Calu3 (cell line): Measurements from ENCODE around the gene VPS39. TPM values are rescaled to one million over a fixed set of nuclear protein-coding genes. Genes with fewer than 3 reads are reported as not detected.

Experiments used
- BruUV-seq: library from RNA; stranded (reverse); fragments of 400-500 nt; replicated peaks from 2 replicates; lab custom pipeline; 2021; lab: Mats Ljungman, UMichigan
- CTCF ChIA-PET: fragments of 300-600 bp; sonication (Branson Sonifier 250); formaldehyde crosslinking; loops from one replicate; lab custom pipeline; 2022; ENCODE audit warnings: antibody characterized with exemption; lab: Charles Lee
- DNase-seq: peaks from one replicate; pipeline ENCODE4 v3.0.0; 2022
- H3K27ac Mint-ChIP-seq: one replicate; pipeline ENCODE4 v1.8.0; 2022; ENCODE audit warnings: mixed read lengths; ENCODE audit not compliant: unreplicated experiment
- H3K27me3 Mint-ChIP-seq: one replicate; pipeline ENCODE4 v1.8.0; 2022; ENCODE audit warnings: mixed read lengths; ENCODE audit not compliant: unreplicated experiment
- H3K36me3 Mint-ChIP-seq: one replicate; pipeline ENCODE4 v1.8.0; 2022; ENCODE audit warnings: mild to moderate bottlenecking, moderate library complexity, mixed read lengths; ENCODE audit not compliant: insufficient read depth, unreplicated experiment
- H3K4me1 Mint-ChIP-seq: one replicate; pipeline ENCODE4 v1.8.0; 2022; ENCODE audit warnings: mild to moderate bottlenecking, low read depth, mixed read lengths; ENCODE audit not compliant: unreplicated experiment
- H3K4me3 Mint-ChIP-seq: one replicate; pipeline ENCODE4 v1.8.0; 2022; ENCODE audit warnings: mild to moderate bottlenecking, low read depth, moderate library complexity, mixed read lengths; ENCODE audit not compliant: unreplicated experiment
- H3K9me3 Mint-ChIP-seq: one replicate; pipeline ENCODE4 v1.8.0; 2022; ENCODE audit warnings: low read depth, mixed read lengths; ENCODE audit not compliant: unreplicated experiment
- CTCF ChIP-seq: fragments of 200-600 bp; IDR thresholded peaks from one replicate; pipeline ENCODE4 v1.8.0; 2022; ENCODE audit warnings: antibody characterized with exemption; ENCODE audit not compliant: unreplicated experiment
- intact Hi-C: fragments of 100-400 bp; cut with micrococcal nuclease; formaldehyde crosslinking; loops from one replicate; pipeline ENCODE4 v1.10.0; 2022; ENCODE audit not compliant: unreplicated experiment
- total RNA-seq: library from RNA; stranded (reverse); gene quantifications from 2 replicates; pipeline ENCODE4 v1.2.3, GENCODE V29; 2022

Gene VPS39
- total RNA-seq, 1 experiment from 2014 or later = 34.6 TPM

GRCh38 chr15:42149493-42150218 lies 58.4 kb downstream of the VPS39 start:
- intact Hi-C loops = no loop called here
- no peaks in the 10 kb centered on the region for H3K36me3 Mint-ChIP-seq
- no peak for DNase-seq
- CTCF ChIA-PET = no interaction called here
- H3K9me3 Mint-ChIP-seq = no peaks in the 10 kb centered on the region
- no peak overlapping the region for H3K4me3 Mint-ChIP-seq
- H3K27ac Mint-ChIP-seq = no peak overlapping the region
- BruUV-seq = no TSS peak
- H3K27me3 Mint-ChIP-seq = peaks cover 8% of the 10 kb centered on the region
- no peaks in the 10 kb centered on the region for H3K4me1 Mint-ChIP-seq
- TF ChIP-seq CTCF = no peak

GRCh38 chr15:42148808-42149492 lies 59.2 kb downstream of the VPS39 start:
- DNase-seq = no peak
- no peak overlapping the region for H3K4me3 Mint-ChIP-seq
- peaks cover 12% of the 10 kb centered on the region for H3K27me3 Mint-ChIP-seq
- no peaks in the 10 kb centered on the region for H3K36me3 Mint-ChIP-seq
- intact Hi-C loops = no loop called here
- no peaks in the 10 kb centered on the region for H3K9me3 Mint-ChIP-seq
- no peak overlapping the region for H3K27ac Mint-ChIP-seq
- no peaks in the 10 kb centered on the region for H3K4me1 Mint-ChIP-seq
- no TSS peak for BruUV-seq
- CTCF ChIA-PET = no interaction called here
- no peak for TF ChIP-seq CTCF

- Mint-ChIP-seq H3K4me1 (no peaks in the 10 kb centered on the region), H3K27ac (no peak overlapping the region), H3K4me3 (no peak overlapping the region), H3K27me3 (peaks cover 12% of the 10 kb centered on the region), H3K9me3 (no peaks in the 10 kb centered on the region), H3K36me3 (no peaks in the 10 kb centered on the region)
- CTCF ChIA-PET = no interaction called here
- no peak for DNase-seq
- intact Hi-C loops = no loop called here
- no TSS peak for BruUV-seq
- no peak for TF ChIP-seq CTCF
Measured at GRCh38 chr15:42147431-42147735, 60.7 kb downstream of the VPS39 start.

GRCh38 chr15:42146551-42147430 lies 61.3 kb downstream of the VPS39 start:
- no peak for TF ChIP-seq CTCF
- CTCF ChIA-PET = no interaction called here
- Mint-ChIP-seq H3K27ac (no peak overlapping the region), H3K9me3 (no peaks in the 10 kb centered on the region), H3K4me1 (no peaks in the 10 kb centered on the region), H3K36me3 (no peaks in the 10 kb centered on the region), H3K4me3 (no peak overlapping the region), H3K27me3 (peaks cover 12% of the 10 kb centered on the region)
- intact Hi-C loops = no loop called here
- BruUV-seq = no TSS peak
- DNase-seq = no peak
